NCI-H2107 treated with DMSO at 0.1 percent for 48 hours (cell line): ENCODE data around the gene KAZN.

Experiments
- DNase-seq: peaks from one replicate; lab custom pipeline; 2025; ENCODE audit not compliant: unreplicated experiment; lab: John Stamatoyannopoulos, UW

KAZN gene

GRCh38 chr1:14876747-14877146 is 278.3 kb downstream of the KAZN start:
- no peak for DNase-seq

DNA sequence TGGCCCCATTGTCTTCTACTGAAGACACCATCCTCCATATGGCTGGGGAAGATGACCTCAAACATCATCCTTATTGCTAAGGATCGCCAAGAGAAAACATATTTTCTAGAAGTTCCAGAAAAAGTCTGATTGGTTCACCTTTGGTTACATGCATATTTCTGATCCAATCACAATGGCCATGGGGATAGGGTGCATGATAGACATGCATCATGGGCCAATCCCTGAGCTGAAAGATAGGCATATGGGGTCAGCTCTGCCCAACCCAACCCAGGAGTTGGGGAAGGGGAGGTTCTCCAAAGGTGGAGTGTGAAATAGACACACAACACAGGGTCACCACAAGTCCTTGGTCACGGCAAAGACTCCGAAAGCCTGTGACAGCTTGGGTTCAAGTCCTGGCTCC is 278.7 kb downstream of the KAZN start:
- DNase-seq = no peak

- DNase-seq = no peak
Observed at GRCh38 chr1:14878124-14878523, 279.6 kb downstream of the KAZN start.

- DNase-seq = no peak
Observed at GRCh38 chr1:14878951-14879350, 280.5 kb downstream of the KAZN start.

DNA sequence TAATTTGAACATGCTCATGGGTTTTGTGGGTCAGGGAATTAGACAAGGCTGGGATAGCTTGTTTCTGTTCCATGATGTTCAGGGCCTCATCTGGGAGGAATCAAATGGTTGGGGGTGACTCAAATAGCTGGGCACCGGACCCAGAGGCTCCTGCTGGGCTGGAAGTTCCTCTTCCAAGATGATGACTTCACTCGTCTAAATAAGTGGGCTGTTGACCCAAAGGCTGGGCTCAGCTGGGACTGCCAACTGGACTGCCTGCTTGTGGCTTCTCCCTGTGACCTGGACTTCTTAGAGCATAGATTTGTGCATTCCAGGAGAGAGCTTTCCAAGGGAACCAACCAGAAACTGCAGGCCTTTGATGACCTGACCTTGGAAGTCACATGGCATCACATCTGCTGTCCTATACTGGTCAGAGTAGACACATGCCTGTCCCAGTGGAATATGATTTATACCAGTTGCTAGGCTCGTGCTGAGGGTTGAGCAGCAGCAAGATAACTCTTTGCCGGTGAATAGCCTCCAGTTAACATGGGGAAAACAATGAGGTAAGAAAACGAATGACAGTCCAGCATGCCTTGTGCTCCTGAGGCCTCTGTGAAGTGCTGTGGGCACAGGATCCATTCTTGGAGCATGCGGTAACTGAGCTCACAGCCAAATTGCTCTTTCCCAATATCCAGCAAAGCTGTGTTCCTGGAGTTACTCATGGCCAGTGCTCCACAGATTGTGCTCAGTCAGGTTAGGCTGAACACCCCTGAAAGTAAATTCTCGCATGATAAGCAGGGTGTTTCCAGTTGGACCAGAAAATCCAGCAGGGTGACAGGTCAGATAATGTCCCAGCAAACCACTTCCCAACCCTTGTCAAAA is 282.2 kb downstream of the KAZN start:
- DNase-seq = no peak

- no peak for DNase-seq
Observed at GRCh38 chr1:14881775-14882672, 283.5 kb downstream of the KAZN start.

DNA sequence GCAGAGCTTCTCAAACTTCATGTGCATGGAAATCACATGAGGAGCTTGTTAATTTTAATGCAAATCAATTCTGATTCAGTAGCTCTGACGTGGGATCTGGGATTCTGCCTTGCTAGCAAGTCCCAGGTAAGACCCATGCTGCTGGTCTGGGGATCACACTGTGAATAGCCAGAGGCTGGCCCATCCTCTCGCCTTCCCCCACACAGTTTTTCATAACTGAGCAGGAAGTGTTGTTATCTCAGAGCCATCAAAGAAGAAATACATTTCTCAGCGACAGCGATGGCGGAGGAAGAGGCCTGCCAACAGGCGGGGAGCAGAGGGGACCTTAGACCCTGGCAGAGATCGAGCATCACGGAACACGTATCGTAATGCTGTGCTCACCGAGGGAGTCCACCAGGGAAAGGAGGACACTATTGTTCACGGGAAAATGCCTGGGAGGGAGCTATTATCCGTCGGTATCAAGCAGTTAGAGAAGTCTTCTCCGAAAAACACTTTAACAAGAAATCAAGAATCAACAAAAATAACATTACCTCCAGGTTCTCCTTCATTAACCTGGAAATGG is 286.2 kb downstream of the KAZN start:
- no peak for DNase-seq

- no peak for DNase-seq
Observed at GRCh38 chr1:14887044-14887566, 288.6 kb downstream of the KAZN start.

- DNase-seq = no peak
Observed at GRCh38 chr1:14887764-14888350, 289.4 kb downstream of the KAZN start.

DNA sequence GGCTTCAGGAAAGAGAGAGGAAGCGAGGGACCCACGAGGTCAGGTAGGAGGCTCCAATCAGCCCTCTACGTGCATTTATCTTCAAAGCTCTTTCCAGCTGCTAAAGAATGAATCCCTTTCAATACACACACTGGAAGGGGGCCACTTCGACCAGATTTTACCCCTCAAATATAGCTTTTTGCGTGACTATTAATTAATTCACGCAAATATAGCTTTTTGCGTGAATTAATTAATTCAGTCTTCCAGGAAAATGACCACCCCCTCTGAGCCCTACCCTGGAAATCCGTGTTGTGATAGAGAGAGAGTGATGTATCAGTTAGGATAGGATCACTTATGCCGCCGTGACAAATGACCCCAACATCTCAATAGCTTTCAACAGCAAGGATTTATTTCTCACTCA is 289.9 kb downstream of the KAZN start:
- no peak for DNase-seq

DNA sequence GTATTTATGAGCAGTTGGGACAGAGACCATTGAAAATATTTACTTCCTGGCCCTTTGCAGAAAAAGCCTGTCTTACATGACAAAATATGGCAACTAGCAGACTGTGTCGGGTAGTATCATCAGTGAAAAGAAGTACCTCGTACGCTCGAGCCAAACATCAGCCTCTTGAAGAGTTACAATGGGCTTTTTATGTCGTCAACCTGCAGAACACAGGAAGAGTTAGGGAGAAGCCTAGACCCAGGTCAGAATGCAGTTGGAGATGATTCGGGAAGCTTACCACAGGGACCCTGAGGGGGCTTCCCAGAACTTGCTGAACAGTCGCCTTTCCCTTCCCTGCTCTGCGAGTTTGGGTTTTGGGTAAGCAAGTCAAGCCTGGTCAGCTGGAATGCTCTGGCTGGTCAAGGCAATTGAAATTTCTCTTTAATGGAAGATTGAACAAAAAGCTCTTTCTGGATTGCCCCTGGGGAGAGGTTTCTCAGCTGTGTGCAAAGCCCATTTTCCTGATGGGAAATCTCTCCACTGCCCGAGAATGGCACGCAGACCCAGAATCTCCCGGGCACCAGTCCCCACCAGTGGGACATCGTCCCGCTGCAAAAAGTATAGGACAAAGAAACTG is 291.4 kb downstream of the KAZN start:
- DNase-seq = no peak

DNA sequence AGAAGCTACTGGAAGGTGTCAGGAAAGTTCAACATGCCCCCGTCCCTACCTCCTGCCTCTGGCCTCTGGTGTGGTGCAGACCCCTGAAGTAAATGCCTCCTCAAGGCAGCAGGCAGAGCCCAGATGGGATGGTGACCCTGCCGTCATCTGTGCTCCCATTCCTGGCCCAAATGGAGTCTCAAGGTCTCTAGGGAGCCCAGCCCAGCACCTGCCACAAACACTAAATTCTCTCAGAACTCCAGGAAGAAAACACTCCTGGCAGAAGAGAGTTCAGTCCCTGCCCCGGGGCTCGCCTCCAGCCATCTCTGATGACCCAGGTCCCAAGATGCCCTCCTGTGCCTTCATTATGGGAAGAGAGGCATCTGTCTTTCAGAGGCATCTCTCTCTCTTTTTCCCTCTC is 293.5 kb downstream of the KAZN start:
- DNase-seq = no peak

- no peak for DNase-seq
Observed at GRCh38 chr1:14894811-14895560, 296.5 kb downstream of the KAZN start.

DNA sequence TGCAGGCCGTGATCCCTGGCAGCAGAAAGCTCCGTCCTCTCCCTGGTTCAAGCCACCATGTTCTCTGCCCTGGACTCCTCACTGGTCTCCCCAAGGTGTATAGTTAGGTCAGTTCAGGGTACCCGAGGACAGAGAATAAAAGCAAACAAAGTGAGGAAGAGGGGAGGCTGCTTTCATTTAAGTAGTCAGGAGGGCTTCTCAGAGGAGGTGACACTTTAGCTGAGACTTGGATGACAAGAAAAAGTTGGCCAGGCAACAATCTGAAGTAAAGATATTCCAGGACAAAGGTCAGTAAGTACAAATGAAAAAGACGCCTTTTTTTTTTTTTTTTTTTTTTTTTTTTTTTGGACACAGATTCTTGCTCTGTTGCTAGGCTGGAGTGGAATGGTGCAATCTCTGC is 297.2 kb downstream of the KAZN start:
- no peak for DNase-seq

GRCh38 chr1:14896381-14897079 is 298.0 kb downstream of the KAZN start:
- no peak for DNase-seq

GRCh38 chr1:14897080-14897449 is 298.6 kb downstream of the KAZN start:
- DNase-seq = no peak

GRCh38 chr1:14897547-14897946 is 299.1 kb downstream of the KAZN start:
- DNase-seq = no peak

- no peak for DNase-seq
Observed at GRCh38 chr1:14897997-14898645, 299.6 kb downstream of the KAZN start.

GRCh38 chr1:14899686-14900085 is 301.2 kb downstream of the KAZN start:
- DNase-seq = no peak
